ENCODE results near the gene SIGLEC9. TPM values are rescaled to one million over a fixed set of nuclear protein-coding genes. Genes with fewer than 3 reads are reported as not detected.

The SIGLEC9 gene
- total and polyA plus RNA-seq, 2 donors (not counting 1 experiment from before 2014, with no cell fraction given): 0.72 TPM; not detected in 1

GRCh38 chr19:51083181-51083580, 41.5 kb upstream of the SIGLEC9 start:
- ATAC-seq (ENCODE audit: low read depth): no peak
- Histone ChIP-seq H3K9ac (ENCODE audit: low read length) (no peak overlapping the region), H3K36me3 (replicated peaks in 1 of 2; ENCODE audit: control extremely low read depth in 1 of 2, control insufficient read depth in 1 of 2, extremely low read depth in 1 of 2, insufficient read depth in 2 of 2, low read length in 1 of 2) (no peaks in the 10 kb centered on the region), H3K9me3 (ENCODE audit: control extremely low read depth in 1 of 3, control insufficient read depth in 2 of 3, insufficient read depth in 1 of 3, low read length in 2 of 3) (no peaks in the 10 kb centered on the region), H3K27me3 (replicated peaks in 1 of 4; ENCODE audit: control extremely low read depth in 1 of 4, control insufficient read depth in 3 of 4, insufficient read depth in 4 of 4, low read length in 3 of 4) (no peaks in the 10 kb centered on the region), H3K27ac (ENCODE audit: low read length in 2 of 2) (no peak overlapping the region), H4K20me1 (ENCODE audit: control insufficient read depth, insufficient read depth, low read length, poor library complexity, severe bottlenecking) (no peaks in the 10 kb centered on the region), H3K4me3 (ENCODE audit: control extremely low read depth in 1 of 5, extremely low read depth in 1 of 5, insufficient read depth in 1 of 5, low read depth in 2 of 5, low read length in 4 of 5) (no peak overlapping the region), H3K4me1 (ENCODE audit: control insufficient read depth in 2 of 2, insufficient read depth in 2 of 2, low read length in 2 of 2) (no peaks in the 10 kb centered on the region), H2AFZ (ENCODE audit: insufficient read depth, low read depth, low read length, poor library complexity, severe bottlenecking) (no peak overlapping the region), H3K4me2 (replicated peaks; ENCODE audit: low read depth, low read length, poor library complexity, severe bottlenecking) (no peak overlapping the region), H3K79me2 (ENCODE audit: control insufficient read depth, insufficient read depth, low read length) (no peaks in the 10 kb centered on the region)
- no peaks in the 10 kb centered on the region for H3K9me3 Mint-ChIP-seq (ENCODE audit: insufficient read depth)
- WGBS (ENCODE audit: insufficient coverage): 52% methylated on average over 4 of the region's 4 CpGs
- CTCF ChIA-PET: no interaction called here
- no peak overlapping the region for H3K27ac Mint-ChIP-seq
- intact Hi-C loops (cut with micrococcal nuclease): no loop called here
- H3K4me1 Mint-ChIP-seq: no peaks in the 10 kb centered on the region
- H3K27me3 Mint-ChIP-seq: peaks cover 13% of the 10 kb centered on the region
- POLR2A ChIA-PET: no interaction called here
- no peak for TF ChIP-seq CTCF (IDR thresholded peaks at IDR 0.05)
- no peak for TF ChIP-seq EZH2 (IDR thresholded peaks at IDR 0.05; ENCODE audit: borderline replicate concordance, insufficient read depth, low read depth, low read length, poor library complexity, severe bottlenecking)
- no peak for DNase-seq
- no peak overlapping the region for H3K4me3 Mint-ChIP-seq

GRCh38 chr19:51083783-51084182, 40.9 kb upstream of the SIGLEC9 start:
- no peak overlapping the region for H3K27ac Mint-ChIP-seq

More at GRCh38 chr19:51083783-51084182, 40.9 kb upstream of the SIGLEC9 start:
- DNase-seq: no peak
- no peaks in the 10 kb centered on the region for H3K4me1 ChIP-seq (ENCODE audit: control insufficient read depth in 2 of 2, insufficient read depth in 2 of 2, low read length in 2 of 2)
- TF ChIP-seq EZH2 (IDR thresholded peaks at IDR 0.05; ENCODE audit: borderline replicate concordance, insufficient read depth, low read depth, low read length, poor library complexity, severe bottlenecking) (no peak), CTCF (IDR thresholded peaks at IDR 0.05) (no peak)
- no peaks in the 10 kb centered on the region for H3K9me3 ChIP-seq (ENCODE audit: control extremely low read depth in 1 of 3, control insufficient read depth in 2 of 3, insufficient read depth in 1 of 3, low read length in 2 of 3)
- H3K36me3 ChIP-seq (replicated peaks in 1 of 2; ENCODE audit: control extremely low read depth in 1 of 2, control insufficient read depth in 1 of 2, extremely low read depth in 1 of 2, insufficient read depth in 2 of 2, low read length in 1 of 2): no peaks in the 10 kb centered on the region
- no peak overlapping the region for H3K4me2 ChIP-seq (replicated peaks; ENCODE audit: low read depth, low read length, poor library complexity, severe bottlenecking)
- POLR2A ChIA-PET: no interaction called here
- no peaks in the 10 kb centered on the region for H3K27me3 ChIP-seq (replicated peaks in 1 of 4; ENCODE audit: control extremely low read depth in 1 of 4, control insufficient read depth in 3 of 4, insufficient read depth in 4 of 4, low read length in 3 of 4)
- intact Hi-C loops (cut with micrococcal nuclease): no loop called here
- H3K79me2 ChIP-seq (ENCODE audit: control insufficient read depth, insufficient read depth, low read length): no peaks in the 10 kb centered on the region
- Mint-ChIP-seq H3K4me3 (no peak overlapping the region), H3K27me3 (peaks cover 13% of the 10 kb centered on the region), H3K9me3 (ENCODE audit: insufficient read depth) (no peaks in the 10 kb centered on the region), H3K4me1 (no peaks in the 10 kb centered on the region)
- 85% methylated on average over 10 of the region's 14 CpGs for WGBS (ENCODE audit: insufficient coverage)
- CTCF ChIA-PET: no interaction called here
- H2AFZ ChIP-seq (ENCODE audit: insufficient read depth, low read depth, low read length, poor library complexity, severe bottlenecking): no peak overlapping the region
- ATAC-seq (ENCODE audit: low read depth): no peak
- no peak overlapping the region for H3K9ac ChIP-seq (ENCODE audit: low read length)
- no peak overlapping the region for H3K4me3 ChIP-seq (ENCODE audit: control extremely low read depth in 1 of 5, extremely low read depth in 1 of 5, insufficient read depth in 1 of 5, low read depth in 2 of 5, low read length in 4 of 5)
- no peak overlapping the region for H3K27ac ChIP-seq (ENCODE audit: low read length in 2 of 2)
- no peaks in the 10 kb centered on the region for H4K20me1 ChIP-seq (ENCODE audit: control insufficient read depth, insufficient read depth, low read length, poor library complexity, severe bottlenecking)
